Mammary epithelial cell (primary cell): ENCODE measurements around the gene UBE2G1.

Experiments
- CTCF ChIP-seq, 2 donors: IDR thresholded peaks in 1 of 2; conservative IDR thresholded peaks in 1 of 2; 2 replicates each; pipeline ENCODE4 v1.5.1; 2011 to 2012; ENCODE audit warnings: inconsistent platforms in 2 of 2, low read length in 2 of 2, mild to moderate bottlenecking in 2 of 2, control low read depth in 1 of 2, low read depth in 1 of 2; ENCODE audit not compliant: insufficient read depth in 1 of 2; ENCODE audit errors: extremely low read depth in 1 of 2
- EZH2 ChIP-seq: IDR thresholded peaks from 2 replicates; pipeline ENCODE4 v1.6.1; 2012; ENCODE audit warnings: low read length, inconsistent platforms, borderline replicate concordance

- TF ChIP-seq CTCF (conservative IDR thresholded peaks at IDR 0.05 in 1 of 2, IDR thresholded peaks at IDR 0.05 in 1 of 2; ENCODE audit: extremely low read depth in 1 of 2, insufficient read depth in 1 of 2, low read depth in 1 of 2, low read length in 2 of 2) (no peak), EZH2 (no peak)
Observed at GRCh38 chr17:4221163-4221562, 145.3 kb downstream of the UBE2G1 start.
